Transverse colon (tissue), 3 donors: Measurements from ENCODE around the gene POLR2M.

Experiments used
- EP300 ChIP-seq: sonication (generic); formaldehyde crosslinking; IDR thresholded peaks from one replicate; pipeline ENCODE4 v1.6.1; 2017; ENCODE audit warnings: antibody characterized with exemption, low read depth
- POLR2A ChIP-seq: fragments of 450-650 bp; IDR thresholded peaks from one replicate; pipeline ENCODE4 v1.6.1; 2016; ENCODE audit warnings: antibody characterized with exemption, mild to moderate bottlenecking, moderate library complexity
- TF ChIP-seq, protein P1 (sequence below), 5 experiments: fragments of 200-600 bp in 3 of 5; fragments of 450-650 bp in 2 of 5; sonication (generic) in 3 of 5; IDR thresholded peaks; 1 replicate in 2 of 5; 2 replicates in 3 of 5; pipeline ENCODE4 v1.5.1; 2016 to 2017; ENCODE audit warnings: antibody characterized with exemption in 5 of 5, inconsistent platforms in 3 of 5, mild to moderate bottlenecking in 2 of 5, moderate library complexity in 1 of 5

DNA sequence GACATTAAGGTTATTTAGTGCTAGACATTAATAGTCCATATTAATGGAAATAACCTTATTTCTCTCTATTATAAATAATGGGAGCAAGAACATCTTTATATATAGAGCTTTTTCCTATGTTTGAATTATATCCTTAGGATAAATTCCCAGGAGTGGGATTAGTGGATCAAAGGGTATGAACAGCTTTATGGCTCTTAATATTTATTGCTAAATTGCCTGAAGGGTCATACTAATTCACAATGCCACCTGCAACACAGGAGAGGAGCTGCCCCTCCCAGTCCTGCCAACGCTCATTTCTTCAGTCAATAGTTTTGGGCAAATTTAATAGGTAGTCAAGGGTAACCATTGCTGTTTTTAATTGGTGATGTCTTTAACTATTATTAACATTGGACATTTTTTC is 48.9 kb upstream of the POLR2M start:
- TF ChIP-seq, protein P1, sequence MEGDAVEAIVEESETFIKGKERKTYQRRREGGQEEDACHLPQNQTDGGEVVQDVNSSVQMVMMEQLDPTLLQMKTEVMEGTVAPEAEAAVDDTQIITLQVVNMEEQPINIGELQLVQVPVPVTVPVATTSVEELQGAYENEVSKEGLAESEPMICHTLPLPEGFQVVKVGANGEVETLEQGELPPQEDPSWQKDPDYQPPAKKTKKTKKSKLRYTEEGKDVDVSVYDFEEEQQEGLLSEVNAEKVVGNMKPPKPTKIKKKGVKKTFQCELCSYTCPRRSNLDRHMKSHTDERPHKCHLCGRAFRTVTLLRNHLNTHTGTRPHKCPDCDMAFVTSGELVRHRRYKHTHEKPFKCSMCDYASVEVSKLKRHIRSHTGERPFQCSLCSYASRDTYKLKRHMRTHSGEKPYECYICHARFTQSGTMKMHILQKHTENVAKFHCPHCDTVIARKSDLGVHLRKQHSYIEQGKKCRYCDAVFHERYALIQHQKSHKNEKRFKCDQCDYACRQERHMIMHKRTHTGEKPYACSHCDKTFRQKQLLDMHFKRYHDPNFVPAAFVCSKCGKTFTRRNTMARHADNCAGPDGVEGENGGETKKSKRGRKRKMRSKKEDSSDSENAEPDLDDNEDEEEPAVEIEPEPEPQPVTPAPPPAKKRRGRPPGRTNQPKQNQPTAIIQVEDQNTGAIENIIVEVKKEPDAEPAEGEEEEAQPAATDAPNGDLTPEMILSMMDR (IDR thresholded peaks at IDR 0.05) = no peak
- TF ChIP-seq POLR2A (no peak), EP300 (no peak)
